ENCODE results near the gene ADAMTS6.

The ADAMTS6 gene

DNA sequence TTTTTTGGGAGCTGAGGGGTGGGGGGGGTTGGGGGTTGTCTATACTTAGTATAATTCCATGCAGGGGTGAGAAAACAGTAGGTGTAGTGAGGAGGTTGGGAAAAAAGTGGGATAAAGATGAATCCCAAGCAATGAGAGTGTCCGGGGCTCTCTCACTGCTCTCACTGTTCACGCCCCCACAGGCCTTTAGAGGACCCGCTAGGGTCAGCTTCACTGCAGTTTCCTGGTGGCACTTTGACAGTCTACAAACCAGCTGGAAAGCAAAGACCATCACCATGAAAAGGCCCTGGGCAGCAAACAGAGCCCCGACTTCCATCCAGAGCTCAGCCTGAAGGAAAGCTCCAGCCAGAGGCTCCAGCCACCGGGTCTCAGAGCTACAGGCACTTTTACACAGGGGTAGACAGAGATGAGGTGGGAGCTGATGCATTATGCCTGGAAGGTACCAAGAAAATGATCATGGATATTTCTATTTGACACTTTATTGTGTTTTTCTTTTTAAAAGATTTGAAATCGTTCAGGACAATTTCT, 355.1 kb downstream of the ADAMTS6 start (continued):
- TF ChIP-seq, protein P1, sequence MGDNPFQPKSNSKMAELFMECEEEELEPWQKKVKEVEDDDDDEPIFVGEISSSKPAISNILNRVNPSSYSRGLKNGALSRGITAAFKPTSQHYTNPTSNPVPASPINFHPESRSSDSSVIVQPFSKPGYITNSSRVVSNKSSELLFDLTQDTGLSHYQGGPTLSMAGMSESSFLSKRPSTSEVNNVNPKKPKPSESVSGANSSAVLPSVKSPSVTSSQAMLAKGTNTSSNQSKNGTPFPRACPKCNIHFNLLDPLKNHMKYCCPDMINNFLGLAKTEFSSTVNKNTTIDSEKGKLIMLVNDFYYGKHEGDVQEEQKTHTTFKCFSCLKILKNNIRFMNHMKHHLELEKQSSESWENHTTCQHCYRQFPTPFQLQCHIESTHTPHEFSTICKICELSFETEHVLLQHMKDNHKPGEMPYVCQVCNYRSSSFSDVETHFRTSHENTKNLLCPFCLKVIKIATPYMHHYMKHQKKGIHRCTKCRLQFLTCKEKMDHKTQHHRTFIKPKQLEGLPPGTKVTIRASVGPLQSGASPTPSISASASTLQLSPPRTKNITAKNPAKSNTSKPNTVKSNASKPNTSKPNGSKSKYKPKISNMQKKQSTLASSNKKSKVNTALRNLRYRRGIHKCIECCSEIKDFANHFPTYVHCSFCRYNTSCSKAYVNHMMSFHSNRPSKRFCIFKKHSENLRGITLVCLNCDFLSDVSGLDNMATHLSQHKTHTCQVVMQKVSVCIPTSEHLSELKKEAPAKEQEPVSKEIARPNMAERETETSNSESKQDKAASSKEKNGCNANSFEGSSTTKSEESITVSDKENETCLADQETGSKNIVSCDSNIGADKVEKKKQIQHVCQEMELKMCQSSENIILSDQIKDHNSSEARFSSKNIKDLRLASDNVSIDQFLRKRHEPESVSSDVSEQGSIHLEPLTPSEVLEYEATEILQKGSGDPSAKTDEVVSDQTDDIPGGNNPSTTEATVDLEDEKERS (tag by site-specific recombination; IDR thresholded peaks at IDR 0.05) = no peak

DNA sequence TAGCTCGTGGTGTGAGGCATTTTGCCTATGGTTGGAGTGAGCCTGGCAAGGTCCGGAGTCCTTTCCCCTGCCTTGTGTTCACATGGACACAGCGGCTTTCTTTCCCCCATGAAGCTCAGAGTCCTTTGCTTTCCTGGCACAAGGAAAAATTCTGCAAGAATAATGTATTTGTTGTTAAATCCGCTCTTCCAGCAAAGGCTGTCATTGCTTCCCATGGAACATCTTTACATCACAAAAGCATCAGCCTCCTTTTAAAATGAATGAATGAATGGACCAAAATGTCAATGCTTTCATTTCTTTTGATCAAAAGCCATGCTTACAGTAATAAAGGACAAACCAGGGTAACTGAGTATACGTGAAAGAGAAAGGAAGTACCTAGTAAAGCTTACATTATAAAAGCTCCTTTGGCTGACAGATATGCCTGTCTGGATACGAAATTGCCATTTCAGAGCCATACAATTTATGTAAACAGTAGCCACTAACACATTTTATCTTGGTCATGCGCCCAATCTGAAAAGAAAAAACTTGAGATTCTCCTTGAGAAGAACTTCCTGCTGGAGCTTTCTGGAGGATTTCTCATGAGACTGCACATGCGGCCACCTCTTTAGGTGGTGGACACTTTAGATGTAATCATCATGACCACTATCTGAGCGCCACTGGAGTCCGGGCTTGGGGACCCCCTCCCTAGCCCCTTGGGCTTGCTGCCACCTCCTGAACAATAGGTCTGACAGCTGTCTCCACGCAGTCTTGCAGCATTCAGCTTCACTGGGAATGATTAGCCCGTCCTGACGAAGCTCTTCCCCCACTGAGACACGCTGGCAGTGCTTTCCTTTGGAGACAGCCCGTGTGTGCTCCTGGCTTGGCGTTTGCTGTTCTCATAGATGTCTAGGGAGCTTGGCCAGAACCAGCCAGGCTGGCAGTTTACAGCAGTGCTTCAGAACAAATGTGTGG, 355.9 kb downstream of the ADAMTS6 start:
- no peaks in the 10 kb centered on the region for H3K36me3 ChIP-seq (ENCODE audit: control insufficient read depth in 2 of 2, insufficient read depth in 1 of 2, low read length in 2 of 2)
- no peaks in the 10 kb centered on the region for H3K9me3 ChIP-seq (ENCODE audit: control insufficient read depth, insufficient read depth, low read depth, low read length)
- CTCF ChIA-PET = interaction anchor here (0.6 to 1.0 kb wide), 3 partner anchors 9 to 442 kb away, joined by 3 to 7 read pairs (median 4); no protein-coding TSS in a partner anchor
- H3K4me3 ChIP-seq (ENCODE audit: low read depth, low read length) = no peak overlapping the region
- peaks cover 16% of the 10 kb centered on the region for H3K4me1 ChIP-seq (ENCODE audit: control insufficient read depth, insufficient read depth, low read length)
- no peak overlapping the region for H3K27ac ChIP-seq (ENCODE audit: extremely low read depth, low read depth, low read length)
- no peak for TF ChIP-seq OSR2 (tag by site-specific recombination; IDR thresholded peaks at IDR 0.05)
- TF ChIP-seq ZNF768 (tag by site-specific recombination; IDR thresholded peaks at IDR 0.05) = no peak
- TF ChIP-seq GLIS1 (tag by site-specific recombination; IDR thresholded peaks at IDR 0.05) = no peak
- POLR2A ChIA-PET = interaction anchor here (0.5 to 1.4 kb wide), 3 partner anchors 22 to 357 kb away, joined by 3 to 8 read pairs (median 4); no protein-coding TSS in a partner anchor

DNA sequence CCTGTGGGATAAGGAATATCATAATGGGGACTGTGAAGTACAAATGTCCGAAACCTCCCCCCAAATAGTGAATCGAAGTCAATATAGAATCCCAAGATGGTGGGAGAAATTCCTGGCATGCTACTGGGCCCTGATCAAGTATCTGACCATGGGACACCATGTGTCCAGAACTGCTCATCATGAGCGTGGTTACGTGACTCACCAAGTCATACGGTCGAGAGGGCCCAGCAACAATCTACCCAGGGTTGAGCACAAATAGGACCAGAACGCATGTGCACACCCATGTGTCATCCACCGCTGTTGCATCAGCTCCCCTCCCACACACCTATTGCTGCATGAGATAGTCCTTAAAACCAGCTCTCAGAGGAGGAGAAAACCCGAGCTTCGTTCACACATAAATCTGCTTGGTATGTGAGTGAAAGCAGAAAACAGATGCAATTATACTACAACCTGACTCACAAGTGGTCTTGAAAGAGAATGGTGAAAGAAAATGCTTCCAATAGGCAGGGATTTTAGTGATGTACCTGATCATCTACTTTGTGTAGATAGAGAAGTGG, 359.8 kb downstream of the ADAMTS6 start:
- Histone ChIP-seq H3K36me3 (ENCODE audit: control insufficient read depth in 2 of 2, insufficient read depth in 1 of 2, low read length in 2 of 2) (no peaks in the 10 kb centered on the region), H3K4me3 (ENCODE audit: low read depth, low read length) (no peak overlapping the region), H3K27ac (ENCODE audit: extremely low read depth, low read depth, low read length) (no peak overlapping the region), H3K9me3 (ENCODE audit: control insufficient read depth, insufficient read depth, low read depth, low read length) (no peaks in the 10 kb centered on the region), H3K4me1 (ENCODE audit: control insufficient read depth, insufficient read depth, low read length) (peaks cover 10% of the 10 kb centered on the region)
- POLR2A ChIA-PET = no interaction called here
- TF ChIP-seq HOXA7 (CRISPR knock-in tag; IDR thresholded peaks at IDR 0.05; ENCODE audit: borderline replicate concordance) (no peak), ZNF791 (tag by site-specific recombination; IDR thresholded peaks at IDR 0.05) (no peak), ZBTB7A (tag by site-specific recombination; IDR thresholded peaks at IDR 0.05; ENCODE audit: low read depth) (no peak), ZNF155 (tag by site-specific recombination; IDR thresholded peaks at IDR 0.05) (no peak), ZNF626 (tag by site-specific recombination; IDR thresholded peaks at IDR 0.05) (no peak), ZNF248 (tag by site-specific recombination; IDR thresholded peaks at IDR 0.05) (no peak), ZNF670 (tag by site-specific recombination; IDR thresholded peaks at IDR 0.05; ENCODE audit: low read depth) (no peak), REPIN1 (tag by site-specific recombination; IDR thresholded peaks at IDR 0.05; ENCODE audit: low read depth) (no peak), ZNF501 (tag by site-specific recombination; IDR thresholded peaks at IDR 0.05) (no peak), ZNF112 (tag by site-specific recombination; IDR thresholded peaks at IDR 0.05) (no peak)
- TF ChIP-seq, protein P2, sequence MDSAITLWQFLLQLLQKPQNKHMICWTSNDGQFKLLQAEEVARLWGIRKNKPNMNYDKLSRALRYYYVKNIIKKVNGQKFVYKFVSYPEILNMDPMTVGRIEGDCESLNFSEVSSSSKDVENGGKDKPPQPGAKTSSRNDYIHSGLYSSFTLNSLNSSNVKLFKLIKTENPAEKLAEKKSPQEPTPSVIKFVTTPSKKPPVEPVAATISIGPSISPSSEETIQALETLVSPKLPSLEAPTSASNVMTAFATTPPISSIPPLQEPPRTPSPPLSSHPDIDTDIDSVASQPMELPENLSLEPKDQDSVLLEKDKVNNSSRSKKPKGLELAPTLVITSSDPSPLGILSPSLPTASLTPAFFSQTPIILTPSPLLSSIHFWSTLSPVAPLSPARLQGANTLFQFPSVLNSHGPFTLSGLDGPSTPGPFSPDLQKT (IDR thresholded peaks at IDR 0.05; ENCODE audit: borderline replicate concordance, low read depth, low read length) = no peak
- TF ChIP-seq, protein P3, sequence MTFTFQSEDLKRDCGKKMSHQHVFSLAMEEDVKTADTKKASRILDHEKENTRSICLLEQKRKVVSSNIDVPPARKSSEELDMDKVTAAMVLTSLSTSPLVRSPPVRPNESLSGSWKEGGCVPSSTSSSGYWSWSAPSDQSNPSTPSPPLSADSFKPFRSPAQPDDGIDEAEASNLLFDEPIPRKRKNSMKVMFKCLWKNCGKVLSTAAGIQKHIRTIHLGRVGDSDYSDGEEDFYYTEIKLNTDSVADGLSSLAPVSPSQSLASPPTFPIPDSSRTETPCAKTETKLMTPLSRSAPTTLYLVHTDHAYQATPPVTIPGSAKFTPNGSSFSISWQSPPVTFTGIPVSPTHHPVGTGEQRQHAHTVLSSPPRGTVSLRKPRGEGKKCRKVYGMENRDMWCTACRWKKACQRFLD (tag by site-specific recombination; IDR thresholded peaks at IDR 0.05) = no peak
- TF ChIP-seq, protein P4, sequence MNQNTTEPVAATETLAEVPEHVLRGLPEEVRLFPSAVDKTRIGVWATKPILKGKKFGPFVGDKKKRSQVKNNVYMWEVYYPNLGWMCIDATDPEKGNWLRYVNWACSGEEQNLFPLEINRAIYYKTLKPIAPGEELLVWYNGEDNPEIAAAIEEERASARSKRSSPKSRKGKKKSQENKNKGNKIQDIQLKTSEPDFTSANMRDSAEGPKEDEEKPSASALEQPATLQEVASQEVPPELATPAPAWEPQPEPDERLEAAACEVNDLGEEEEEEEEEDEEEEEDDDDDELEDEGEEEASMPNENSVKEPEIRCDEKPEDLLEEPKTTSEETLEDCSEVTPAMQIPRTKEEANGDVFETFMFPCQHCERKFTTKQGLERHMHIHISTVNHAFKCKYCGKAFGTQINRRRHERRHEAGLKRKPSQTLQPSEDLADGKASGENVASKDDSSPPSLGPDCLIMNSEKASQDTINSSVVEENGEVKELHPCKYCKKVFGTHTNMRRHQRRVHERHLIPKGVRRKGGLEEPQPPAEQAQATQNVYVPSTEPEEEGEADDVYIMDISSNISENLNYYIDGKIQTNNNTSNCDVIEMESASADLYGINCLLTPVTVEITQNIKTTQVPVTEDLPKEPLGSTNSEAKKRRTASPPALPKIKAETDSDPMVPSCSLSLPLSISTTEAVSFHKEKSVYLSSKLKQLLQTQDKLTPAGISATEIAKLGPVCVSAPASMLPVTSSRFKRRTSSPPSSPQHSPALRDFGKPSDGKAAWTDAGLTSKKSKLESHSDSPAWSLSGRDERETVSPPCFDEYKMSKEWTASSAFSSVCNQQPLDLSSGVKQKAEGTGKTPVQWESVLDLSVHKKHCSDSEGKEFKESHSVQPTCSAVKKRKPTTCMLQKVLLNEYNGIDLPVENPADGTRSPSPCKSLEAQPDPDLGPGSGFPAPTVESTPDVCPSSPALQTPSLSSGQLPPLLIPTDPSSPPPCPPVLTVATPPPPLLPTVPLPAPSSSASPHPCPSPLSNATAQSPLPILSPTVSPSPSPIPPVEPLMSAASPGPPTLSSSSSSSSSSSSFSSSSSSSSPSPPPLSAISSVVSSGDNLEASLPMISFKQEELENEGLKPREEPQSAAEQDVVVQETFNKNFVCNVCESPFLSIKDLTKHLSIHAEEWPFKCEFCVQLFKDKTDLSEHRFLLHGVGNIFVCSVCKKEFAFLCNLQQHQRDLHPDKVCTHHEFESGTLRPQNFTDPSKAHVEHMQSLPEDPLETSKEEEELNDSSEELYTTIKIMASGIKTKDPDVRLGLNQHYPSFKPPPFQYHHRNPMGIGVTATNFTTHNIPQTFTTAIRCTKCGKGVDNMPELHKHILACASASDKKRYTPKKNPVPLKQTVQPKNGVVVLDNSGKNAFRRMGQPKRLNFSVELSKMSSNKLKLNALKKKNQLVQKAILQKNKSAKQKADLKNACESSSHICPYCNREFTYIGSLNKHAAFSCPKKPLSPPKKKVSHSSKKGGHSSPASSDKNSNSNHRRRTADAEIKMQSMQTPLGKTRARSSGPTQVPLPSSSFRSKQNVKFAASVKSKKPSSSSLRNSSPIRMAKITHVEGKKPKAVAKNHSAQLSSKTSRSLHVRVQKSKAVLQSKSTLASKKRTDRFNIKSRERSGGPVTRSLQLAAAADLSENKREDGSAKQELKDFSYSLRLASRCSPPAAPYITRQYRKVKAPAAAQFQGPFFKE (tag by site-specific recombination; IDR thresholded peaks at IDR 0.05; ENCODE audit: borderline replicate concordance) = no peak
- CTCF ChIA-PET = no interaction called here

All from HEK293 (cell line).